H9 (cell line): Measurements from ENCODE around the gene WDR53. TPM values are rescaled to one million over a fixed set of nuclear protein-coding genes. Genes with fewer than 3 reads are reported as not detected.
"Not testable (repeated sequence)": the region's sequence is repeated elsewhere in the genome, so short reads cannot be mapped to it uniquely, and the experiment has no call there.

Experiments used
- DNase-seq: peaks from one replicate; pipeline ENCODE4 v3.0.0-alpha.2; 2017
- H2AFZ ChIP-seq: one replicate; pipeline ENCODE4 v1.6.1; 2013; ENCODE audit warnings: mild to moderate bottlenecking, low read length, control low read depth, moderate library complexity
- H2AK5ac ChIP-seq: 2 replicates; pipeline ENCODE4 v1.6.1; 2013; ENCODE audit warnings: low read length, control low read depth, mixed read lengths; ENCODE audit not compliant: insufficient read length
- H2BK120ac ChIP-seq: one replicate; pipeline ENCODE4 v1.6.1; 2013; ENCODE audit warnings: low read depth, mild to moderate bottlenecking, low read length, control low read depth, inconsistent platforms; ENCODE audit not compliant: poor library complexity, severe bottlenecking
- H2BK12ac ChIP-seq: 2 replicates; pipeline ENCODE4 v1.6.1; 2013; ENCODE audit warnings: low read length, control low read depth, mixed read lengths, low read depth; ENCODE audit not compliant: insufficient read length
- H2BK15ac ChIP-seq: 2 replicates; pipeline ENCODE4 v1.6.1; 2013; ENCODE audit warnings: low read depth, low read length, control low read depth
- H2BK20ac ChIP-seq: one replicate; pipeline ENCODE4 v1.6.1; 2013; ENCODE audit warnings: low read depth, mild to moderate bottlenecking, low read length, control low read depth, inconsistent platforms; ENCODE audit not compliant: poor library complexity, severe bottlenecking
- H2BK5ac ChIP-seq: 2 replicates; pipeline ENCODE4 v1.6.1; 2013; ENCODE audit warnings: low read length, control low read depth, mixed read lengths; ENCODE audit not compliant: insufficient read length
- H3K14ac ChIP-seq: 2 replicates; pipeline ENCODE4 v1.6.1; 2013; ENCODE audit warnings: low read length, control low read depth; ENCODE audit not compliant: insufficient read depth
- H3K18ac ChIP-seq: 2 replicates; pipeline ENCODE4 v1.6.1; 2013; ENCODE audit warnings: low read depth, mild to moderate bottlenecking, mixed read lengths, low read length, control low read depth; ENCODE audit not compliant: insufficient read length
- H3K23ac ChIP-seq: 2 replicates; pipeline ENCODE4 v1.6.1; 2013; ENCODE audit warnings: low read length, control low read depth, mixed read lengths, low read depth; ENCODE audit not compliant: insufficient read length
- H3K23me2 ChIP-seq: 2 replicates; pipeline ENCODE4 v1.6.1; 2013; ENCODE audit warnings: low read depth, mild to moderate bottlenecking, mixed read lengths, low read length, control low read depth; ENCODE audit not compliant: insufficient read length, poor library complexity, severe bottlenecking
- H3K27ac ChIP-seq: 2 replicates; pipeline ENCODE4 v1.5.1; 2013; ENCODE audit warnings: low read length, control low read depth, mixed read lengths, low read depth; ENCODE audit not compliant: insufficient read length
- H3K27me3 ChIP-seq: 2 replicates; pipeline ENCODE4 v1.6.1; 2013; ENCODE audit warnings: low read length, control low read depth, inconsistent platforms; ENCODE audit not compliant: insufficient read depth
- H3K4ac ChIP-seq: 2 replicates; pipeline ENCODE4 v1.6.1; 2013; ENCODE audit warnings: low read depth, mild to moderate bottlenecking, control low read depth, inconsistent platforms, low read length, moderate library complexity
- H3K4me1 ChIP-seq: 2 replicates; pipeline ENCODE4 v1.6.1; 2013; ENCODE audit warnings: low read length, control low read depth, inconsistent platforms; ENCODE audit not compliant: insufficient read depth
- H3K4me2 ChIP-seq: 2 replicates; pipeline ENCODE4 v1.6.1; 2013; ENCODE audit warnings: low read length, control low read depth, mixed read lengths; ENCODE audit not compliant: insufficient read length, insufficient read depth
- H3K56ac ChIP-seq: 2 replicates; pipeline ENCODE4 v1.6.1; 2013; ENCODE audit warnings: low read depth, mild to moderate bottlenecking, mixed read lengths, low read length, control low read depth; ENCODE audit not compliant: insufficient read length
- H3K79me1 ChIP-seq: 2 replicates; pipeline ENCODE4 v1.6.1; 2013; ENCODE audit warnings: low read depth, mild to moderate bottlenecking, moderate library complexity, low read length, control low read depth, inconsistent platforms; ENCODE audit not compliant: insufficient read depth, poor library complexity, severe bottlenecking
- H3K79me2 ChIP-seq: 2 replicates; pipeline ENCODE4 v1.6.1; 2013; ENCODE audit warnings: low read length, control low read depth, inconsistent platforms; ENCODE audit not compliant: insufficient read depth
- H3K9ac ChIP-seq: 2 replicates; pipeline ENCODE4 v1.6.1; 2013; ENCODE audit warnings: low read length, control low read depth, mixed read lengths; ENCODE audit not compliant: insufficient read length; ENCODE audit errors: extremely low read depth
- H3K9me3 ChIP-seq: one replicate; pipeline ENCODE4 v1.6.1; 2013; ENCODE audit warnings: low read depth, low read length, inconsistent platforms; ENCODE audit not compliant: control insufficient read depth
- H3T11ph ChIP-seq: one replicate; pipeline ENCODE4 v1.6.1; 2013; ENCODE audit warnings: mild to moderate bottlenecking, low read length, control low read depth, inconsistent platforms
- H4K20me1 ChIP-seq: one replicate; pipeline ENCODE4 v1.6.1; 2013; ENCODE audit not compliant: control insufficient read depth, insufficient read length, insufficient read depth
- H4K5ac ChIP-seq: 2 replicates; pipeline ENCODE4 v1.6.1; 2013; ENCODE audit warnings: low read depth, mild to moderate bottlenecking, mixed read lengths, low read length, control low read depth; ENCODE audit not compliant: insufficient read length
- H4K8ac ChIP-seq: replicated peaks from 2 replicates; pipeline ENCODE4 v1.6.1; 2013; ENCODE audit warnings: low read length, control low read depth, mixed read lengths, low read depth; ENCODE audit not compliant: insufficient read length
- H4K91ac ChIP-seq: 2 replicates; pipeline ENCODE4 v1.6.1; 2013; ENCODE audit warnings: low read depth, mild to moderate bottlenecking, moderate library complexity, mixed read lengths, low read length, control low read depth; ENCODE audit not compliant: insufficient read length
- H3K27ac Mint-ChIP-seq, 3 experiments: 2 replicates in 2 of 3; 3 replicates in 1 of 3; pipeline ENCODE4 v1.8.0; 2020 to 2021; ENCODE audit warnings: mixed read lengths in 3 of 3, mild to moderate bottlenecking in 1 of 3, moderate library complexity in 1 of 3
- H3K27me3 Mint-ChIP-seq: 2 replicates; pipeline ENCODE4 v1.8.0; 2021; ENCODE audit warnings: low read depth, mild to moderate bottlenecking, moderate library complexity, mixed read lengths
- H3K36me3 Mint-ChIP-seq, 3 experiments: 2 replicates in 2 of 3; 3 replicates in 1 of 3; pipeline ENCODE4 v1.8.0; 2020 to 2021; ENCODE audit warnings: low read depth in 3 of 3, mixed read lengths in 3 of 3; ENCODE audit not compliant: insufficient read depth in 1 of 3
- H3K4me1 Mint-ChIP-seq, 2 experiments: 2 replicates each; pipeline ENCODE4 v1.8.0; 2020; ENCODE audit warnings: mixed read lengths in 2 of 2
- H3K4me3 Mint-ChIP-seq, 2 experiments: 2 replicates in 1 of 2; 3 replicates in 1 of 2; pipeline ENCODE4 v1.8.0; 2020 to 2021; ENCODE audit warnings: mild to moderate bottlenecking in 2 of 2, mixed read lengths in 2 of 2, moderate library complexity in 1 of 2
- H3K9me3 Mint-ChIP-seq, 2 experiments: 2 replicates in 1 of 2; 3 replicates in 1 of 2; pipeline ENCODE4 v1.8.0; 2020; ENCODE audit warnings: mild to moderate bottlenecking in 2 of 2, mixed read lengths in 2 of 2, moderate library complexity in 1 of 2
- WGBS: extraction: QIAGEN DNeasy Blood & Tissue Kit; methylation state at CpG from one replicate; pipeline ENCODE4 v1.1.7; 2013; ENCODE audit warnings: missing lambda C conversion rate, low lambda C conversion rate, mixed read lengths; ENCODE audit not compliant: insufficient read length; ENCODE audit errors: extremely low coverage; 5-methylcytosine and 5-hydroxymethylcytosine counted together
- total RNA-seq: library from RNA; stranded (reverse); gene quantifications from 2 replicates; pipeline ENCODE4 v1.2.1, GENCODE V29; 2021

WDR53 gene
- total RNA-seq, 1 experiment from 2014 or later = 21.2 TPM

DNA sequence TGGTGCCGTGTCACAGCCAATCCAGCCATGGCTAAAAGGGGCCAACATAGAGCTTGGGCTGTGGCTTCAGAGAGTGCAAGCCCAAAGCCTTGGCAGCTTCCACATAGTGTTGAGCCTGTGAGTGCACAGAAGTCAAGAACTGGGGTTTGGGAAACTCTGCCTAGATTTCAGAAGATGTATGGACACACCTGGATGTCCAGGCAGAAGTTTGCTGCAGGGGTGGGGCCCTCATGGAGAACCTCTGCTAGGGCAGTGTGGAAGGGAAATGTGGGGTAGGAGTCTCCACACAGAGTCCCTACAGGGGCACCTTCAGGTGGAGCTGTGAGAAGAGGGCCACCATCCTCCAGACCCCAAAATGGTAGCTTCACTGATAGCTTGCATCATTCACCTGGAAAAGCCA, 19.0 kb downstream of the WDR53 start:
- not testable (repeated sequence) for H3K23me2 ChIP-seq, H3K4me1 Mint-ChIP-seq, H2BK20ac ChIP-seq, H3K9ac ChIP-seq, H3K79me2 ChIP-seq, H2BK5ac ChIP-seq, H3K27ac Mint-ChIP-seq, H2BK12ac ChIP-seq, H3K79me1 ChIP-seq, H2BK15ac ChIP-seq, DNase-seq, H3K4ac ChIP-seq, H3K4me1 ChIP-seq, H3K27me3 ChIP-seq, H3K27me3 Mint-ChIP-seq, H3K4me2 ChIP-seq, H3K56ac ChIP-seq, H3K27ac ChIP-seq, H2BK120ac ChIP-seq, H3K14ac ChIP-seq, H2AFZ ChIP-seq, H4K8ac ChIP-seq, H4K5ac ChIP-seq, H2AK5ac ChIP-seq, H4K20me1 ChIP-seq, H3K18ac ChIP-seq, H3T11ph ChIP-seq, H3K9me3 ChIP-seq, H3K4me3 Mint-ChIP-seq, H4K91ac ChIP-seq, H3K23ac ChIP-seq
- H3K36me3 Mint-ChIP-seq = peaks cover 13 to 23% (median 23%) of the 10 kb centered on the region in 3 experiments
- peaks cover 39 to 41% of the 10 kb centered on the region in 2 experiments for H3K9me3 Mint-ChIP-seq
- no CpG with 5 or more reads among the region's 1 CpG for WGBS
